Prostate gland (tissue), 2 donors: ENCODE results near the gene COL12A1.

Experiments used
- POLR2AphosphoS5 ChIP-seq: sonication (generic); formaldehyde crosslinking; IDR thresholded peaks from one replicate; pipeline ENCODE4 v1.6.1; 2017; ENCODE audit warnings: antibody characterized with exemption
- TF ChIP-seq, protein P1 (sequence below), 4 experiments: fragments of 200-600 bp in 2 of 4; fragments of 450-650 bp in 2 of 4; sonication (generic) in 2 of 4; IDR thresholded peaks; 1 replicate in 3 of 4; 2 replicates in 1 of 4; pipeline ENCODE4 v1.5.1; 2016 to 2019; ENCODE audit warnings: antibody characterized with exemption in 4 of 4, mild to moderate bottlenecking in 2 of 4, moderate library complexity in 2 of 4

DNA sequence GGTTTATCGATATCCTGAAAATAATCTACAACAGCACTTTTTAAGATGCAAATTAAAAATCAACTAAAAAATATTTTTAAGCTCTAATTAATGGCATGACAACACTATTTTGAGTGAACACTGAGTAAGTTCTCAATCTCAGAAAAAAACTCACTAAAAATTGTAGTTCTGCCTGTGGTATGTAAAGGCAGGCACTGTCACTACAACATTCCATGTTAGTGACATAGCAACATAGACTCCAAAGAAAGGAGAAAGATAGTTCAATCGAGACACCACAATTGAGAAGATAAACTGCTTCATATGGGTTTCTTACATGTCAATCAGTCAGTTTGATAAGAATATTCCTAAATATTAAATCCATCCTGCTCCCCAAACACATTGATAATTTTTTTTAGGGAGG is 38.0 kb downstream of the COL12A1 start:
- TF ChIP-seq, protein P1, sequence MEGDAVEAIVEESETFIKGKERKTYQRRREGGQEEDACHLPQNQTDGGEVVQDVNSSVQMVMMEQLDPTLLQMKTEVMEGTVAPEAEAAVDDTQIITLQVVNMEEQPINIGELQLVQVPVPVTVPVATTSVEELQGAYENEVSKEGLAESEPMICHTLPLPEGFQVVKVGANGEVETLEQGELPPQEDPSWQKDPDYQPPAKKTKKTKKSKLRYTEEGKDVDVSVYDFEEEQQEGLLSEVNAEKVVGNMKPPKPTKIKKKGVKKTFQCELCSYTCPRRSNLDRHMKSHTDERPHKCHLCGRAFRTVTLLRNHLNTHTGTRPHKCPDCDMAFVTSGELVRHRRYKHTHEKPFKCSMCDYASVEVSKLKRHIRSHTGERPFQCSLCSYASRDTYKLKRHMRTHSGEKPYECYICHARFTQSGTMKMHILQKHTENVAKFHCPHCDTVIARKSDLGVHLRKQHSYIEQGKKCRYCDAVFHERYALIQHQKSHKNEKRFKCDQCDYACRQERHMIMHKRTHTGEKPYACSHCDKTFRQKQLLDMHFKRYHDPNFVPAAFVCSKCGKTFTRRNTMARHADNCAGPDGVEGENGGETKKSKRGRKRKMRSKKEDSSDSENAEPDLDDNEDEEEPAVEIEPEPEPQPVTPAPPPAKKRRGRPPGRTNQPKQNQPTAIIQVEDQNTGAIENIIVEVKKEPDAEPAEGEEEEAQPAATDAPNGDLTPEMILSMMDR (IDR thresholded peaks at IDR 0.05): no peak
- TF ChIP-seq POLR2AphosphoS5: no peak
